SJCRH30 (cell line): ENCODE results near the gene BACH2. TPM values are rescaled to one million over a fixed set of nuclear protein-coding genes. Genes with fewer than 3 reads are reported as not detected.

ENCODE experiments used
- DNase-seq, 2 experiments: peaks; one replicate each; pipeline ENCODE4 v3.0.0-alpha.2; 2015 to 2020
- H3K27ac ChIP-seq: fragments of 250-450 bp; sonication (Bioruptor Pico); 2 replicates; pipeline ENCODE4 v1.5.1; 2020; ENCODE audit warnings: mild to moderate bottlenecking, moderate library complexity
- H3K27me3 ChIP-seq: fragments of 250-450 bp; sonication (Bioruptor Pico); 2 replicates; pipeline ENCODE4 v1.5.1; 2020; ENCODE audit warnings: mild to moderate bottlenecking, moderate library complexity
- H3K36me3 ChIP-seq: fragments of 250-450 bp; sonication (Bioruptor Pico); 2 replicates; pipeline ENCODE4 v1.5.1; 2020; ENCODE audit warnings: mild to moderate bottlenecking, moderate library complexity
- H3K4me1 ChIP-seq: fragments of 250-450 bp; sonication (Bioruptor Pico); 2 replicates; pipeline ENCODE4 v1.5.1; 2020; ENCODE audit warnings: mild to moderate bottlenecking, moderate library complexity
- H3K4me3 ChIP-seq: fragments of 250-450 bp; sonication (Bioruptor Pico); 2 replicates; pipeline ENCODE4 v1.5.1; 2020; ENCODE audit warnings: mild to moderate bottlenecking, moderate library complexity
- H3K9me3 ChIP-seq: fragments of 250-450 bp; sonication (Bioruptor Pico); replicated peaks from 2 replicates; pipeline ENCODE4 v1.5.1; 2020; ENCODE audit warnings: mild to moderate bottlenecking, moderate library complexity
- total RNA-seq: library from RNA; depleted of rRNA; stranded (reverse); fragments of >200 nt; shearing (Covaris generic); gene quantifications from 2 replicates; pipeline ENCODE4 v1.2.3, GENCODE V29; 2014

Gene BACH2
- total RNA-seq, 1 experiment from 2014 or later: 4.1 TPM

DNA sequence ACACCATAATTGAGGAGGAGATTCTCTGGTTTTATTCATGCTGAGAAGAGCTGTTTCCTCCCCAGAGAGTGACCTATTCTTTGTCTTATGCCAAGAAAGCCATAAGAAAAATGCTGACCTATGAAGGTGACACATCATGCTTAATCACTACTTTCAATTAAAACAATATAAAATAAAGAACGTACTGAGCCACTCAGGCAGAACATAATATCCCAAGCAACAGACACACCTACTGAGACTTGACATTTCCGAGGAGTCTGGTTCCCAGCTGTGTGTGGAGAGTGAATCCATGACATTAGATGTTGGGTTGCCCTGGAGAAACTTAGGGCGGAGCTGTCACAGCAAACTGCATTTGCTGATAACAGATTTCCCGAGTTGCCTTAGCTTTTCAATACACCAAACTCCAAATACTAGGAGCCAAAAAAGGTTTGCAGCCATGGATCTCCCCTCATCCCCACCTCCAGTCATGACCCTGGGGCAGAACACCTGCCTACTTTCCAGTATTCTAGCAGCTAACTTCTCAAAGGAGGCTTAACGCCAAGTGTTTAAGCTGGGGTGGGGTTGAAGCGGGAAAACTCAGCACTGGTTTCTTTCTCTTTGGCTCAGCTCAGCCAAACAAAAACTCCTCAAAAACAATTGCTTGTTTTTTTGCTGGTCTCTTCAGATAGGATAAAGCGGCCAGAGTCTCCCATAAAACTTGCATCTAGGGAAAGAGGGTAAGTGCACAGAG is 92.2 kb downstream of the BACH2 start:
- Histone ChIP-seq H3K9me3 (no peaks in the 10 kb centered on the region), H3K4me1 (peaks cover 19% of the 10 kb centered on the region), H3K4me3 (no peak overlapping the region), H3K27ac (0 out of 2 replicates have a peak overlapping the region, but pooled peaks have one; percentile 2), H3K36me3 (no peaks in the 10 kb centered on the region), H3K27me3 (no peaks in the 10 kb centered on the region)
- no peak for DNase-seq

GRCh38 chr6:90203672-90204071 is 93.0 kb downstream of the BACH2 start:
- H3K27ac ChIP-seq: 0 out of 2 replicates have a peak overlapping the region, but pooled peaks have one; percentile 2
- H3K36me3 ChIP-seq: 0 out of 2 replicates have a peak, but pooled peaks cover 1% of the 10 kb centered on the region
- H3K4me3 ChIP-seq: no peak overlapping the region
- peaks cover 19% of the 10 kb centered on the region for H3K4me1 ChIP-seq
- DNase-seq: peak in 1 of 2 experiments; percentile 21
- H3K27me3 ChIP-seq: no peaks in the 10 kb centered on the region
- H3K9me3 ChIP-seq: no peaks in the 10 kb centered on the region; the same call in 1 of the 2 replicates

- no peaks in the 10 kb centered on the region for H3K27me3 ChIP-seq
- no peak overlapping the region for H3K4me3 ChIP-seq
- H3K27ac ChIP-seq: no peak overlapping the region
- no peaks in the 10 kb centered on the region; the same call in 1 of the 2 replicates for H3K9me3 ChIP-seq
- no peak for DNase-seq
- peaks cover 19% of the 10 kb centered on the region for H3K4me1 ChIP-seq
- 0 out of 2 replicates have a peak, but pooled peaks cover 3% of the 10 kb centered on the region for H3K36me3 ChIP-seq
Measured at GRCh38 chr6:90202156-90202555, 94.5 kb downstream of the BACH2 start.

GRCh38 chr6:90199900-90200299 is 96.7 kb downstream of the BACH2 start:
- H3K27ac ChIP-seq: no peak overlapping the region
- H3K27me3 ChIP-seq: no peaks in the 10 kb centered on the region
- peaks cover 16% of the 10 kb centered on the region for H3K4me1 ChIP-seq
- H3K9me3 ChIP-seq: no peaks in the 10 kb centered on the region; the same call in 1 of the 2 replicates
- no peak overlapping the region for H3K4me3 ChIP-seq
- H3K36me3 ChIP-seq: 0 out of 2 replicates have a peak, but pooled peaks cover 3% of the 10 kb centered on the region
- no peak for DNase-seq

DNA sequence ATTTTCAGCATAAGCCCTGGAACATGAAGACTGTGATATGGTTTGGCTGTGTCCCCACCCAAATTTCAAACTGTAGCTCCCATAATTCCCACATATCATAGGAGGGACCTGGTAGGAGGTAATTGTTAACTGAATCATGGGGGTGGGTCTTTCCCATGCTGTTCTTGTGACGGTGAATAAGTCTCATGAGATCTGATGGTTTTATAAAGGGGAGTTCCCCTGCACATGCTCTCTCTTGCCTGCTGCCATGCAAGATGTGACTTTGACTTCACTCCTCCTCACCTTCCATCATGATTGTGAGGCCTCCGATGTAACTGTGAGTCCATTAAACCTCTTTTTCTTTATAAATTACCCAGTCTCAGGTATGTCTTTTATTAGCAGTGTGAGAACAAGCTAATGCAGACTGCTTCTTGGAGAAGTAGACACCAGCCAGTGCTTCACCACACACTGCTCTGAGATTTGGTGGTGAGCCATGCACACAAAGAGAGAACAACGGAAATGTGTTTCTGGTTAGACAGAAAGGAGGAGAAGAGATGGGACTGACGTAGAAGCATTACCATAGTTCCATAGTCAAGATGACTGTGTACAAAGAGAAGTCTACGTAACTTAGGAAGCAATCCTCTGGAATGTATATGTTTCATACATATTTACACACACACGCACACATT is 97.8 kb downstream of the BACH2 start:
- Histone ChIP-seq H3K27me3 (no peaks in the 10 kb centered on the region), H3K4me1 (peaks cover 14% of the 10 kb centered on the region), H3K27ac (no peak overlapping the region), H3K9me3 (no peaks in the 10 kb centered on the region; the same call in 1 of the 2 replicates), H3K36me3 (0 out of 2 replicates have a peak, but pooled peaks cover 3% of the 10 kb centered on the region), H3K4me3 (no peak overlapping the region)
- DNase-seq: no peak

DNA sequence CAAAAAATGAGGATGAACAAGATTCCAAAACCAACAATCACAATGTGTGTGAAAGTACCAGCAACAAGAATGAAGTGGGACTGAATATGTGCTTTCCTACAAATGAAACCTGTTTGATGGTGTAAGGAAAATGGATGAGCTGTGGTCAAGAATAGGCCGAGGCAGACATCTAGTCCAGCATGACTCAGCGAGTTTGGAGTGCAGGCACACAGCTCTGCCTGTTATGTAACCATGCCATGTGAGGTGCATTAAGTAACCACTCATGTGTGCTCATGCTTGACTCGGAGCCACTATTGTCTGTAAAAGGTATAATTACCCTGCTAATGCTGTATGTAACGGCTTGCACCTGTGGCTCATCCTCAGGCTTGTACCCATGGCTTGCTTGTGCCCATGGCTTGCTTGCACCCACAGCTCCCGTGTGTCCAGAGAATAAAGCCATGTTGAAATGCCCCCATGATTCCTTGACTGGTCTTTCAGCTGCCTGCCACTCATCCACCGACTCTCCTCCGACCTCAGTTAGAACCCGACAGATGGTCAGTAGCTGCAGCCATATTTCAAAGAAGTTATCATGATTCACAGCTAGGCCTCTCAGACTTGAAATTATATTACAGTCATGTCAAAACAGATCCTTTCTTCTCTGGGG is 98.7 kb downstream of the BACH2 start:
- H3K4me1 ChIP-seq: peaks cover 14% of the 10 kb centered on the region
- no peak overlapping the region for H3K4me3 ChIP-seq
- no peaks in the 10 kb centered on the region; the same call in 1 of the 2 replicates for H3K9me3 ChIP-seq
- 0 out of 2 replicates have a peak, but pooled peaks cover 3% of the 10 kb centered on the region for H3K36me3 ChIP-seq
- peak in 1 of 2 experiments; percentile 26 for DNase-seq
- H3K27ac ChIP-seq: no peak overlapping the region
- H3K27me3 ChIP-seq: no peaks in the 10 kb centered on the region

- DNase-seq: no peak
- Histone ChIP-seq H3K27ac (no peak overlapping the region), H3K4me3 (no peak overlapping the region), H3K27me3 (no peaks in the 10 kb centered on the region), H3K4me1 (peaks cover 14% of the 10 kb centered on the region), H3K9me3 (no peaks in the 10 kb centered on the region; the same call in 1 of the 2 replicates), H3K36me3 (0 out of 2 replicates have a peak, but pooled peaks cover 3% of the 10 kb centered on the region)
Measured at GRCh38 chr6:90195094-90195829, 101.4 kb downstream of the BACH2 start.

GRCh38 chr6:90194371-90194841 is 102.2 kb downstream of the BACH2 start:
- no peak overlapping the region for H3K4me3 ChIP-seq
- 0 out of 2 replicates have a peak, but pooled peaks cover 3% of the 10 kb centered on the region for H3K36me3 ChIP-seq
- peaks cover 14% of the 10 kb centered on the region for H3K4me1 ChIP-seq
- H3K9me3 ChIP-seq: no peaks in the 10 kb centered on the region; the same call in 1 of the 2 replicates
- H3K27me3 ChIP-seq: no peaks in the 10 kb centered on the region
- peak overlapping the region; percentile 19; the same call in 1 of the 2 replicates for H3K27ac ChIP-seq
- peak; percentile 39 to 51 for DNase-seq

DNA sequence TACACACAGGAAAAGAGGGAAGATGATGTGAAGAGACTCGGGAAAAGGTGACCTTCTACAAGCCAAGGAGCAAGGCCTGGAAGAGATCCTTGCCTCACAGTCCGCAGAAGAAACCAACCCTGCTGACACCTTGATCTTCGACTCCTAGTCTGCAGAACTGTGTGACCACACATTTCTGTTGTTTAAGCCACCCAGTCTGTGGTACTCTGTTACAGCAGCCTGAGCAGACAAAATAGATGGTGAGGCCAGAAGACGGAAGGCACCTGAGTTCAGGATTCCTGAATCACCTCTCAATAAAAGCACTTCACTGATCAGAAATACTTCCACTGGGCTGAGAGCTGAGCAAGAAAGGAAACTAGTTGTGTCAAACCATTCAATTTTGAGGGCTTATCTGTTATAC is 103.3 kb downstream of the BACH2 start:
- no peaks in the 10 kb centered on the region for H3K27me3 ChIP-seq
- peaks cover 14% of the 10 kb centered on the region for H3K4me1 ChIP-seq
- H3K9me3 ChIP-seq: no peaks in the 10 kb centered on the region; the same call in 1 of the 2 replicates
- H3K36me3 ChIP-seq: no peaks in the 10 kb centered on the region
- DNase-seq: no peak
- no peak overlapping the region for H3K27ac ChIP-seq
- no peak overlapping the region for H3K4me3 ChIP-seq

- no peaks in the 10 kb centered on the region for H3K9me3 ChIP-seq
- H3K27me3 ChIP-seq: no peaks in the 10 kb centered on the region
- no peak overlapping the region for H3K27ac ChIP-seq
- no peak overlapping the region for H3K4me3 ChIP-seq
- no peaks in the 10 kb centered on the region for H3K36me3 ChIP-seq
- no peak for DNase-seq
- peaks cover 14% of the 10 kb centered on the region for H3K4me1 ChIP-seq
Measured at GRCh38 chr6:90192857-90193256, 103.8 kb downstream of the BACH2 start.

DNA sequence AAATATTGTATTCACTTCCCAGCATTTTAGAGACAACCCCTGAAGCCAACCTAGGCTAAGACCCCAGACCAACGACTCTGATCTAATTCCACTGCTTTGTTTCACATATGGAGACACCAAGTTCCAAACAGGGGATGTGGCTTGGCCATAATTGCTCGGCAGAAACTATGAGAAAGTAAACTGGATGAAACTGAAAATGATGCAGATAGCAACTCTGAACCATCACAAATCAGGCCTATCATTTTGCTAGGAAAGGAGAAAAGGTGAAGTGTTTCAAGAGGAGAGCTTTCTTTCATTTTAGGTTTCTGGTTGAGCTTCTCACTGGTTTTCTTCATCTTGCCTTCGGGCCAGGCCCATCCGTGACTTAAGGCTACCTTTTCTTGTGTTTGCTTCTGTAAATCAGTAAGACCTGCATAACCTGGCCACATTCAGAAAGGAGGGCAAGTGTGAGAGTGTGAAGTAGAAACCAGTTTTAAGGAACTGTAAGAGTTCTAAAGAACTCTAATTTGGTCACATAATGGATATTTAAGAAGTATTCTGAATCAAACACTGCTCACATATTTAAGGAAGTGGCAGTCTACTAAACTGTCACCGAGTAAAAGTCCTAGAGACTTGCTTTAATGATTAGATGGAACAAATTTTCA is 105.8 kb downstream of the BACH2 start:
- H3K27me3 ChIP-seq: no peaks in the 10 kb centered on the region
- no peak overlapping the region for H3K27ac ChIP-seq
- no peaks in the 10 kb centered on the region for H3K9me3 ChIP-seq
- DNase-seq: no peak
- H3K36me3 ChIP-seq: no peaks in the 10 kb centered on the region
- H3K4me3 ChIP-seq: no peak overlapping the region
- H3K4me1 ChIP-seq: peaks cover 14% of the 10 kb centered on the region

GRCh38 chr6:90190131-90190530 is 106.5 kb downstream of the BACH2 start:
- Histone ChIP-seq H3K4me3 (no peak overlapping the region), H3K4me1 (peaks cover 21% of the 10 kb centered on the region), H3K27me3 (no peaks in the 10 kb centered on the region), H3K36me3 (no peaks in the 10 kb centered on the region), H3K9me3 (no peaks in the 10 kb centered on the region), H3K27ac (no peak overlapping the region)
- DNase-seq: no peak

DNA sequence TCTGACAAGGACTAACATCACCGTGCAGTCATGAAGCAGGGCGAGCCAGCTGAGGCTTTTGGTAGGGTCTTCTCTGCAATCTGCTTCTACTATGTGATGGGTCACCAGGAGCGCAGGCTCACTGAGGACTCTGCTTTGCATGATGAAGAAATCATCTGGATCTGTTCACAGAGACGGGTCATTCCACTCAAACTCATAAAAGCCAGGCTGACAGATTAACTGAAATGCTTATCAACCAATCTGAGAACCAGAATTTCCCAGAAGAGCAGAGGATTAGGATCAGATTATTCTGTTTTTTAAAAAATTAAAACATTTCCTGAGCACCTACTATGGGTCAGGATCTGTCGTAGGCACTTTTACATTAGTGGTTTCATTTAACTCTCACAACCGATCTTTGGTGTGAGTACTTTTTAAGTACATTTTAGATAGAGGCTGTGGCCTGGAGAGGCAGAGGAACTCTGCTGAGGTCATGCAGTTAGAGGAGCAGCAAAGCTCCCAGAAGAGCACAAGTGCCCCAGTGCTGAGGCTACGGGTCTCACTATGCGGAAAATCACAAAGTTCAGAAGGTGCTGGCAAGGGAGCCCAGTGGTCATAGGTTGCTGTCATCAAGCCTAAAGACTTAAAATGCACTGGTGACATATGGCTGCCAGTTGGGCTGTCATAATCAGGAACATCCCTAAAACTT is 109.1 kb downstream of the BACH2 start:
- H3K4me3 ChIP-seq: no peak overlapping the region
- H3K9me3 ChIP-seq: no peaks in the 10 kb centered on the region
- peaks cover 30% of the 10 kb centered on the region for H3K4me1 ChIP-seq
- no peak overlapping the region for H3K27ac ChIP-seq
- H3K36me3 ChIP-seq: no peaks in the 10 kb centered on the region
- DNase-seq: no peak
- no peaks in the 10 kb centered on the region for H3K27me3 ChIP-seq
